HG03439 (cell line): ENCODE measurements around the gene RESF1.

Experiments
- ATAC-seq: cut with Tn5 transposase; IDR thresholded peaks from one replicate; pipeline ENCODE4 v1.9.1; 2021; ENCODE audit warnings: mild to moderate bottlenecking, moderate library complexity; ENCODE audit not compliant: unreplicated experiment

The RESF1 gene

DNA sequence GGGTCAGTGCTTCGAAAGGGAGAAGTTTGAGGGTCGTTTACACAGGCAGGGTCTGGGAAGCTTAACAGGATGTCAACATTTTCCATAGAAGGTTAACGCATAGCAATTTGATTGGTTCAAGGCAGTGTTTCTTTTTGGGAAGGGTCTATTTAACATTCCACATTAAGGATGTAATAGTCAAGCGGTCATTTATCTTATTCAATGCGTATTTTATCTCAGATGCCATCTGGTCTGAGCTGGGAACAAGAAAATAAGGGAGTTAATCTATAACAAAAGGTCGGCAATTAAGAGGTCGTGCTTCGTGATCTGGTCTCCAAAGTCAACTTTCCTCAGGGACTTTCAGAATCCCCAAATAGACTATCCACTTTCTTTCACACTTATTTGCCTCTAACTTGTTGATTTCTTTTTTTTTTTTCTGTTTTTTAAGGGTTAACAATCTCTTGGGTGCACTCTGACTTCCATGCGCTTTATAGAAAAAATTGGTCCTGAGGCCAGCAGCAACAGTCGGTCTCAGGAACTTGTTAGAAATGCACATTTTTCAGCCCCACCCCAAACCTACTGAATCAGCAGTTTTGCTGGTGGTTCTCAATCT, 550 bp upstream of the RESF1 start:
- no peak for ATAC-seq

DNA sequence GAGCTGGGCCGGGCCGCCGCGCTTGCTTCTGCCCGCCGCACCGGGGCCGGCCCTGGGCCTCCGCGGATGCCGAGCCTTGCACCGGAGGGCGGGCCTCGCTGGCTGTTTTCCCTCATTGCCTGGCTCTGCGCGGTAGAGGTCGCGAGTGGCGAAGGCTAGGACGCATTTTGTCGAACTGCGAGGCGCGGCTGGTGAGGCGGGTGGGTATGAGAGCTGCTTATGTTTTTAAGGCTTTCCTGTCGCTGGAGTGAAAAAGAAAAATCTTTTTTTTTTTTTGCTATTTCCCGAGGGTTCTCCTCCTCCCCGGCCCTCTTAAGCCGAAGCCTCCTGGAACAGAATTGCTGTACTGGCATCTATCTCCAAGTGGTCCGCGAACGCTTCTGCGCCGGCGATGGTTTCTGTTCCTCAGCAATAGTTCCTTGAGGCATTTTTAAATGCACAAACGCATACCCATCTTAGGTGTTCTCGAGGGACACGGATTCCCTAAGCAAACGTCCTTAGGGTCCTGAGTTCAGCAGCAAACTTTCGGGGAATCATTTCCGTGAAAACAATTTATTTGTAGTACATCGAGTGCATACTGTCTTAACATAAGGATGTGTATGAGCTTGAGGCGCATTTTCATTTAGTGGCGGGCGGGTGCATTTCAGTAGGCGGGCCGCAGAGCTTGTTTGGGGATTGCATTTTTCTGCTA, 631 bp downstream of the RESF1 start:
- peak; percentile 39 for ATAC-seq

DNA sequence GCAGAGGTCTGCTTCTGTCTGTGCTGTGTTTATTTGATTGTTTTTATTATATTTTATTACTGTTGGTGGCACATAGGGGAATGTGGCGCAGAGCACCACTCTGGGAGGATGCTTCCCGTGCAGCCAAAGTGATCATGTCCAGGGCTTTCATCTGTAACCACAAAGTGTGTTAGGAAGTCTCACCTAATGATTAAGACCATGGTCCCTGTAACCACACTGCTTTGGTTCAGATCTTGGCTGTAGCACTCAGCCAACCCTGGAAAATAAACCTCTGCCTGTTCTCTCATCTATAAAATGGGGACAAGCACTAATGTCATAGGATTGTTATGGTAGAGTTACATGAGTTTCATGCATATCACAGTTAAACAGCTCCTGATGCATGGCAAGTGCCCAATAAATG, 1.9 kb downstream of the RESF1 start:
- ATAC-seq, result no peak

DNA sequence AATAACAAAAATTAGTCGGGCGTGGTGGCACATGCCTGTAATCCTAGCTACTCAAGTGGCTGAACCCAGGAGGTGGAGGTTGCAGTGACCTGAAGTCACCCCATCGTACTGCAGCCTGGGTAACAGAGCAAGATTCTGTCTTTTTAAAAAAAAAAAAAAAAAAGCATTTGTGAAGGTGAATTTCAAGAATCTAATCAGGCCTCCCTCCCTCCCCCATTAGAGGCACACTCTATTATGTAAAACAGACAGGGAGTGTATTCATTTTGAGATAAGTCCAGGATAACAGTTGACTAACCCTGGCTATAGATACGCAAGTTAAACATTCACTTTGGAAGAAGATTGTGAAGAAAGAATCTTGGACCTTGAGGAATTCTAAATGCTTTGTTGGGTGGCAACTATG, 2.9 kb downstream of the RESF1 start:
- no peak for ATAC-seq

DNA sequence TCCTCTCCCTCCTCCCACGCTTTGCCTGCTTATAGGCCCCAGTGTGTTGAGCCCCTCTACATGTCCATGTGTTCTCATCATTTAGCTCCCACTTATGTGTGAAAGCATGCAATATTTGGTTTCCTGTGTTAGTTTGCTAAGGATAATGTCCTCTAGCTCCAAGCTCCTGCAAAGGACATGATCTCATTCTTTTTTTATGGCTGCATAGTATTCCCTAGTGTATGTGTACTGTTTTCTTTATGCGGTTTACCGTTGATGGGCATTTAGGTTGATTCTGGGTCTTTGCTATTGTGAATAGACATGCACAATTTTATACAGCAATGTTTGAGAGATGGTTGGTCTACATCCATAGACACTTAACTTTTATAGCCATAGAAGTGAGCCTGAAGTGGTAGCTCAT, 5.1 kb downstream of the RESF1 start:
- no peak for ATAC-seq

DNA sequence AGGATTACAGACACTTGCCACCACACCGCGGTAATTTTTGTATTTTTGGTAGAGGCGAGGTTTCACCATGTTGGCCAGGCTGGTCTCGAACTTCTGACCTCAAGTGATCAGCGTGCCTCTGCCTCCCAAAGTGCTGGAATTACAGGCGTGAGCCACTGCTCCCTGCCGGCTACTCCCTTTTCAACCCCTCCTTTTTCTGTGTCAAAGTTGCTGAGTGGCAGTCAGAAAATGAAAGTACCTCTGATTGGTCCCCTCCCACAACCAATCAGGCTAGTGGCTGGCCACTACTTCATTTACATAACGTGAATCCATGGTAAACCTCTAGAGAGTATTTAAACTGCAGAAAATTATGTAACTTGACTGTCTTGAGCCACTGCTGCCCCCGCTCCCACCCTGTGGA, 5.9 kb downstream of the RESF1 start:
- ATAC-seq, result no peak

DNA sequence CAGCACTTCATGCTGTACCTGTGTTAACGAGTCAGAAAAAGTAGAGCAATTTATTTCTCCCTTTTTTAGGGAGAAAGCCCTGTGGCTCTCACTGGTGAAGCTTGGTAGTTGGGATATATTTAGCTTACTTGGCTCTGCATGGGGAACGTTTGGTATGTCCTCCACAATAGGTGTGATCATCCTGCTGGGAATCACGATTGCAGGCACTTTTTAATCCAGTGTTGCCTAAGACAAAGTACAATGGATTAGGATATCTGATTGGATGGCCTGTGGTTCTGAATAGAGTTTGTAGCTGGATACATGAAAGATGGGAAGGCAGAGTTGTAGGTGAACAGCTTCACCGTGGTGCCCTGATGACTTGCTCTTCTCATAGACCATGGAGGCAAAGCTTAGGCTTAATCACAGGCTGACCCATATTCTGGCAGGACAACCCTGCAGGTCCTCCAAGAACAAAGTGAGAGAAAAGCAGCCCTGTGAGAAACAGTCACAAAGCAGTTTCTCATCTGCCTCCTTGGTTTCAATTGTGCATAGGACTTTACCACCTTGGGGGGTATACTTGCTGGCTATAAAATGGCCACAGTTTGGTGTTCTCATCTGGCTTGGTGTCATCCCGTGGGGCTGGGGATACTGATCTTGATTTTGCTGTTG, 7.5 kb downstream of the RESF1 start:
- ATAC-seq, result no peak

DNA sequence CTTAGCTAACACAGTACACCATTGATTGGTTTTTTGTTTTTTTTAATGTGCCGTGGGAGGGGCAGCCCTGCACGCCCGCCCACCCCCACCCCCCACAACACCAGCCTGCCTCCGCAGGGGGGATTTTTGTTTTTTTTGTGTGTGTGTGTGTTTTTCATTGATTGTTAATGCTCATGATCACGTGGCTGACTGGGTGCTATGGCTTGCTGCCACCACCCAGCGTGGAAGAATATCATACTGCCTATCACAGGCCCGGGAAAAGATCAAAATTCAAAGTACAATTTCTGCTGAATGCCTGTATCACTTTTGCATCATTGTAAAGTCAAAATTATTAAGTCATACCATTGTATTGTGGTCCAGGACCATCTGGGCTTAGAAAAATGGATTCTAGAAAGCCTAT, 8.3 kb downstream of the RESF1 start:
- no peak for ATAC-seq

DNA sequence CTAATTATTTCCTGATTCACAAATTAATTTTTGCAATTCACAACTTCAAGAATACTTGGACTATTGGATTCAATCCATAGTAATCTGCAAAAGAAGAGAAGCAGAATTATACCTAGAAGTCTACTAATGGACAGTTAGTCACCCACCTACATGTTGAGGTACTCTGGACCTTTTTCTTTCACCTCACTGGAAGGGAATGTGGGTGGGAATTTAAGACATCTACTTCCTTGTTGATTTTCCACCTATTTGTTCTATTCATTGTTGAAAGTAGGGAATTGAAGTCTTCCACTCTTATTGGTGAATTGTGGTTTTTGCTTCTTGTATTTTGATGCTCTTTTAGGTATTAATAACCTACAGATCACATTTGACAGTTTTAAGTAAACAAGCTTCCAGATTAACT, 11.0 kb downstream of the RESF1 start:
- ATAC-seq, result no peak

DNA sequence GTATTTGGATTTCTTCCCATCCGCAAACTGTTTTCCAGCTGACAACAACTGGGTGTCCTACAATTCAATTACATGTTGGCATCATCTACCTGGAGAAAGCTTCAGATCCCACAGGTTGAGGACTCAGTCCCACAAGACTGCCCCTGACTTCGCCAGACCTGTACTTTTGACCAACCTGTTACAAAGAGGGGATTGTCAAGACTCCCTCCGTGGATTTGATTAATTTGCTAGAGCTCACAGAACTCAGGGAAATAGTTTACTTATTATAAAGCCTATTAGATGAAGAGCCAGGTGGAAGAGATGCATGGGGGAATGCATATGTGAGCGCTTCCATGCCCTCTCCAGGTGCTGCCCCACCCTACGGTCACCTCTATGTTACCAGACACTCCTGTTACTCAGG, 14.6 kb downstream of the RESF1 start:
- no peak for ATAC-seq

DNA sequence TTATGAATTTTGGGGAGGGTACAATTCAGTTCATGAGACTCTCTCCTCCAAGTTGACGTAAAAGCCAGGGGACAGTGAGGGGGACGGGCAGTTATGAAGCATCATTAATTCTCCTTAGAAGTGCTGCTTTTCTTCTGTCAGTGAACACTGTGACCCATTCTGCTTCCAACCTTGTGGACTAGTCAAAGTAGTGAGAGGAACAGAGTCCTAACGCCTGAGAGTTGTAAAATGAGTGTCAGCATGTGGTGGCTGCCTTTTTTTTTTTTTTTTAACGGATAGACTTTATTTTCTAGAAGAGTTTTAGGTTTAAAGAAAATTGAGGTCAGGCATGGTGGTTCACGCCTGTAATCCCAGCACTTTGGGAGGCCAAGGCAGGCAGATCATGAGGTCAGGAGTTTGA, 15.5 kb downstream of the RESF1 start:
- no peak for ATAC-seq

DNA sequence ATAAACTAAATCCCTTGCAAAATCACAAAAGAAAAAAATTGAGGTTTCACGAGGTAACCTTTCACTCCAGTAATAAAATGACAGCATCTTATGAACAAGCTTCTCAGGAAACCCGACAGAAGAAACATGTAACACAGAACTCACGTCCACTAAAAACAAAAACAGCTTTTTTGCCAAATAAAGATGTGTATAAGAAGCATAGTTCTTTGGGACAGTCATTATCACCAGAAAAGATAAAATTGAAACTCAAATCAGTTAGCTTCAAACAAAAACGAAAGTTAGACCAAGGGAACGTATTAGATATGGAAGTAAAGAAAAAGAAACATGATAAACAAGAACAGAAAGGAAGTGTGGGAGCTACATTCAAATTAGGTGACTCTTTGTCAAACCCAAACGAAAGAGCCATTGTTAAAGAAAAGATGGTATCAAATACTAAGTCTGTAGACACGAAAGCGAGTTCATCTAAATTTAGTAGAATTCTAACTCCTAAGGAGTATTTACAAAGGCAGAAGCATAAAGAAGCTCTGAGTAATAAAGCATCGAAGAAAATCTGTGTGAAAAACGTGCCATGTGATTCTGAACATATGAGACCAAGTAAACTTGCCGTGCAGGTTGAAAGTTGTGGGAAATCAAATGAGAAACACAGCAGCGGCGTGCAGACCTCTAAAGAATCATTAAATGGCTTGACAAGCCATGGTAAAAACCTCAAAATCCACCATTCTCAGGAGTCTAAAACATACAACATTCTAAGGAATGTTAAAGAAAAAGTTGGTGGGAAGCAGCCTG, 25.8 kb downstream of the RESF1 start:
- no peak for ATAC-seq

DNA sequence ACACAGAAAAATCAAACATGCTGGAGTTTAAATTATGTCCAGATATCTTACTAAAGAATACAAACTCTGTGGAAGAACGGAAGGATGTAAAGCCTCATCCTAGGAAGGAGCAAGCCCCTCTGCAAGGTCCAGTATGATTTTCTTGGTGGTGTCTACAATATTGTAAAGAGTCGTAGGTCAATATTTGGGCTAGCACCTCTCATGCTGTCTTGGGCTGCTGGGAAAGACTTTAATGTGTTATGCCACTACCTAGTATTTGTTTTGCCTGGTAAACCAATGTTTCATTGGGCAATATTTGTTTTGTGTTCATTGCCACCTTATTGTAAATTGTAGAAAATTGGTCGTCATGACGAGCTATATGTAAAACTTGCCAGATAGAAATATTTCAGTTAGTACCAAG, 26.6 kb downstream of the RESF1 start:
- no peak for ATAC-seq

DNA sequence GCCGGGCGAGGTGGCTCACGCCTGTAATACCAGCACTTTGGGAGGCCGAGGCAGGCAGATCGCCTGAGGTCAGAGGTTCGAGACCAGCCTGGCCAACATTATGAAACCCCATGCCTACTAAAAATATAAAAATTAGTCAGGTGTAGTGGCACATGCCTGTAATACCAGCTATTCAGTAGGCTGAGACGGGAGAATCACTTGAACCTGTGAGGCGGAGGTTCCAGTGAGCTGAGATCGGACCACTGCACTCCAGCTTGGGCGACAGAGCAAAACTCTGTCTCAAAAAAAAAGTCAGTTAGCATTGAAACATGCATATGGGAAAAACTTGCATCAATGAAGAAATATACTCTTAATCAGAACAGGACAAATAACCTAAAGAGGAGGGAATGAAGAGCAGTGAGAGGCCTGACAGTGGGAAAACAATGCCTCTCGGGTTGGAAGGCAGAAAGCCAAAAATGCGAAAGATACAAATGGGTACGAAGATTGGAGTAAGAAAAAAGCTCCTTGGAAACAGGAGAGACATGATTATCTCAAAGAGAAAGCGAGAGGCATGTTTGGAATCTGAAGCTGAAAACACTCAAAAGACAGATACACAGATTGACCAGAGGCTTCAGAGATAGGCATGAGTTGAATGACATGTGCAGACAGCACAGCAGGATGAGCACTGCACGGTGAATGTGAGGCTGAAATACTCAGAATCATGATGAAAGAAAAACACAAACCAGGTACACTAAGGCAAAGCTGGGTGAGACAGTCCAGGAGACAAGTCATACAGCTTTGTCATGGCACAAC, 30.6 kb downstream of the RESF1 start:
- ATAC-seq, result no peak

DNA sequence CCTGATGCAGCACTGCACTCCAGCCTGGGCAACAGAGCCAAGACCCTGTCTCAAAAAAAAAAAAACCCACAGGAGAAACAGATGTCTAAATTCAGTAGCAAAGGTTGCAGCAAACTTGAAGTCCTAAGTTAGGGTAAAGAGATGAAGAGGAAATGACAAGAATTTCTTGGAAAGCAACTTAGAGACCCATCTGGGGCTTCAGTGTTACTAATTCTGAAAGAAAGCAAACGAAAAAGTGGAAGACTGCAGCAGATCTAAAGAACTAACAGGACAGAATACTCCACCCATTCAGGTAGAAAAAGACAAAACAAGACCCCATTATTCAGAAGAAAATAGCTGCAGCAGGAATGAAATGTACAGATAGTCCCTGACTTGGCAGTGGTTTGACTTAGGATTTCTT, 31.9 kb downstream of the RESF1 start:
- ATAC-seq, result no peak

DNA sequence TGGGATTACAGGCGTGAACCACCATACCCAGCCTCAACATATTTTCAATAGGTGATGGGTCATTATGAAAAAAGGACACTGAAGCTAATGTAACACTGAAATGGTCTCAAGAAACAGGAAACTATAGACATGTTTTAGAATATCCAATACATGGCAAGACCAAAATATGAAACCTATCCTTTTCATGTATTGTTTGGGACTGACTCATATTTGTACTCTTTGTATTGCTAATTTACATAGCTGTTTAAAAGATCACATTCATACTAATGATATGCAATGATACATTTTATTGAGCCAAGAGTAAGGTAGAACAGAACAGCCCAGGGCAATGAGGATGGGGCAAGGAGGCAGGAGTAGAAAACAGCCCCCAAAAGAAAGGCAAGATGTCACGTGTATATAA, 32.6 kb downstream of the RESF1 start:
- no peak for ATAC-seq

DNA sequence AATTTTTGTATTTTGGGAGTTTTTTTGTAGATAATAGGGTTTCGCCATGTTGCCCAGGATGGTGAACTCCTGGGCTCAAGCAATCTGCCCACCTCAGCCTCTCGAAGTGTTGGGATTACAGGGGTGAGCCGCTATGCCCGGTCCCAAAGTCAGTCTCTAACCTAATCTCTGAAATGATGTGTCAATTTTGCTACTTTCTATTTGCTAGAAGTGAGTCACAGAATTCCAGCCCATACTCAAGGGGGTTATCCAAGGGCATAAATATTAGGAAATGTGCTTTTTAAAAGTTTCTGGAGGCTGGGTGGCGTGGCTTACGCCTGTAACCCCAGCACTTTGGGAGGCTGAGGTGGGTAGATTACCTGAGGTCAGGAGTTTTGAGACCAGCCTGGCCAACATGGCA, 40.5 kb downstream of the RESF1 start:
- no peak for ATAC-seq

DNA sequence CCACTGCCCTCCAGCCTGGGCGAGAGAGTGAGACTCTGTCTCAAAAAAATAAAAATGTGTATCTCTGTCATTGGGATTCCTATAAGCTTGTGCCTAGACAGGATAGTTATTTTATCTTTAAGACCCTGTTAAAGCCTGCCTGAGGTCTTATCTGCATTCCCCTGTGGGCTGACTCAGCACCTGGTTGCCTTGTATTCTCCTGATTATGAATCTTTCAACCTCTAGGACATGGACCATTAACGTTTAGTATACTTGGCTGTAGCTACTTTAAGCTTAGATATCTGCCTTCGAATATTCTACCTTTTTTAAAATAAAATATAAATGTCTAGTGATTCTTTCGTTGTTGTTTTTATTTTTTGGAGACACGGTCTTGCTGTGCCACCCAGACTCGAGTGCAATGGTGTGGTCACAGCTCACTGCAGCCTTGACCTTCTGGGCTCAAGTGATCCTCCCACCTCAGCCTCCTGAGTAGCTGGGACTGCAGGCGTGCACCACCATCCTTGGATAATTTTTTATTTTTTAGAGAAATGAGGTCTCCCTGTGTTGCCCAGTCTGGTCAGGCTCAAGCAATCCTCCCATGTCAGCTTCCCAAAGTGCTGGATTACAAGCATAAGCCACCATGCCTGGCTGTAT, 41.3 kb downstream of the RESF1 start:
- no peak for ATAC-seq

DNA sequence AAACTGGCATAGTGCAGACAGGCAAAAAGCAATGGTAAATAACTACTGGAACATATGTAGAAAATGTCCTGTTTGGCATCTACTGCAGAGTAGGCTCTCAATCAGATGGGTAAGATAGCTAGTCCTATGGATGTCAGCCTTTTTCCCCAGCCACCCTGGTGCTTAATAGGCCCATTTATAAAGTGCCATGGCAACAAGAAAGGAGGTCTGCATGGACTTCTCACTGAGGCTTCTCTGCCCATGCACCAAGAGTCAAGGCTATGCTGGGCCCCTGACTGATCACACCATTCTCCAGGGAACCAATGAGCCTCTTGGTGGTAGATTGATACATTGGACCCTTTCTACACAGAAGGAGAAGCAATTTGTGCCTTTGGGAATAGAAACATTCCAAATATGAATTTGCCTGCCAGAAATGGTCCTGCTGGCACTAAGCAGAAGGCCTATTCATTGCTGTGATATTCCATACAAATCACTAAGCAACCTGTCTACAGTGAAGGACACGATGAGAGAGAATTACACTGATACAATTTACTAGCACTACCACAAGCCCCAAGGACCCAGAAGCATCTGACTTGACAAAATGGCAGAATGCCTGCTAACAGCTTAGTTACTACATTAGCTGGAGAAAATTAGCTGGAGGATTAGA, 43.8 kb downstream of the RESF1 start:
- ATAC-seq, result no peak

DNA sequence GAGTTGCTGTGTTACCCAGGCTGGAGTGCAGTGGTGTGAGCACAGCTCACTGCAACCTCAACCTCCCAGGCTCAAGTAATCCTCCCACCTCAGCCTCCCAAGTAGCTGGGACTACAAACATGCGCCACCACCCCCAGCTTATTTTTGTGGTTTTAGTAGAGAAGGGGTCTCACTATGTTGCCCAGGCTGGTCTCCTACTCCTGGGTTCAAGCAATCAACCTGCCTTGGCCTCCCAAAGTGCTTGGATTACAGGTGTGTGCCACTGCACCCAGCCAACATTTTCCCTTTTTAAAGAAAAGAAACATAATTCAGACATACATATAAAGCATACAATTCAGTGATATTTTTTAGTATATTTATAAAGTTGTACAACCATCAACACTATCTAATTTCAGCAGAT, 44.4 kb downstream of the RESF1 start:
- ATAC-seq, result no peak
